Activated T-cell treated with anti-CD3 and anti-CD28 coated beads for 48 hours (primary cell): ENCODE data around the gene PTRHD1.

Experiments used
- DNase-seq: peaks from one replicate; pipeline ENCODE4 v3.0.0-alpha.2; 2020; ENCODE audit warnings: low read depth

PTRHD1 gene

DNA sequence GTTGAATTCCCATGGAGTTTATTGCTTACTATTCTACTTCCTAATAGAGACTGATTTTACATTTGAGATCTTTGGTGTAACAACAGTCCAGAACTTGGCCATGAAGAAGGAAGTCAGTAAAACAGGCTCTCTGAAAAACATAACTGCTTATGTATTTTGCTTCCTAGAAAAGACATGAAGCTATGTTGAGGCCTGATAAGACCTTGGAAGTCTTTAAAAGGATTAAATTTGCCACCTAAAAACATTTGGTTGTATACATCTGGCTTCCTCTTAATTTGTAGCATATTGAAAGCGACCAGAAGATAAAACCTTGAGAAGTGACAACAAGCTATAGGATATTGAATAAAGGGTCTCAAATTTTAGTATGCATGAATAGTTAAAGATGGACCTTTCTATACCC is 36.4 kb downstream of the PTRHD1 start:
- DNase-seq: no peak

DNA sequence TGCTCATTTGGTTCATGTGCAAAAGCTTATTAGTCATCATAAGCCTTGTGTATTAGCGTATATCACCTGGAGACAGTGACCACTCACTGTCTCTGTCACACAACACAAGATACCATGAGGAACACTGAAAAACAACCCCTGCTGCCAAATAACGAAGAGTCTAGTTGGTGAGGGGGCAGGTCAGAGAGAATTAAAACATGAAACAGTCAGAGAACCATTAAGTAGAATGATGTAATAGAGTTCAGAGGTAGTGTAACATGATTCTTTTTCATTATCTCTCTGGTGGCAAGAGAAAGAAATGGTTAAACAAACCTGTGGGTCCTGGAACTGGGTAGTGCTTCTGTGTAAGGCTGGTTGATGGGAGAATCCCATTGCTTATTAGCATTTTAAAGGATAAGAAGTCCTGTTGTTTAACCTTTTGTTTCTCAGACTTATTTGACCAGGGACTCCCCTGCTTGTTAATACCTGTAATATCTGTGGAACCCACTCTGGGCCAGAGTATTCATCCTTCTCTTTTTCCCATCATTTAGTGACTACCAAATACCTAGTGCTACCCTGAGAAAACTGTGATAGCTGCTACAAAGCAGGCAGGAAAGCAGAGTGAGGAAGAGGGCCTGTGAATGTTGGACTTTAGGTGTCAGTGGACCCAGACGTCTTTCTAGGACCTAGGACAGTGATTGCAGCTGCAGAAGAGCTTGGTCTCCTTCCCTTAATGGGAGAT is 38.0 kb downstream of the PTRHD1 start:
- DNase-seq: no peak

DNA sequence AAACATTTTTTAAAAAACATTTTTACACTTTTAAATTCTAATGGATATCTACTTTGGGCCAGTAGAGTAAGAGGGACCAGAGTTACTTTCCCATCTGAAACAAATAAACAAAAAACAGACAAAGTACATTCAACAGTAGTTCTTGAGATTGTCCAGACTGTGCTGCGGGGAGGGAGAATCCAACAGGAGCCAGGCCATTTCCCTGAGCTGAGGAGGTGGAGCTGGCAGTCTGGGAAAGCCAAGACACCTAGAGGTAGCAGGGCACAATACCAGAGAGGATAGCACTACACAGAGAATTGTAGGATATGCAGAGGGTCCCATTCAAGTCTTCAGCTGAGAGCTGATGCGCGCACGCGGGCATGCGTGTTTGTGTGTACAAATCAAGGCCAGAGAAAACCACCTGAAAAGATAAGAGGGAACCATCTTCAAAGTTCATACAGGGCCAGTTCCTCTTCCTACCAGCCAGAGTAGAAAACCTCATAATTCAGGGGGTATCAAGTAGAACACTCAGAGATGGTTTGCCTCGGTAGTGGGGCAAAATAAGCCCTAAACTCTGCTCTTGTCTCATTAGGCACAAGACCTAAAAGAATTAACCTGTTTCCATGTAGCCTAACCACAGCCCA is 44.0 kb downstream of the PTRHD1 start:
- DNase-seq: no peak

- no peak for DNase-seq
Measured at GRCh38 chr2:24747299-24747698, 45.9 kb downstream of the PTRHD1 start.

DNA sequence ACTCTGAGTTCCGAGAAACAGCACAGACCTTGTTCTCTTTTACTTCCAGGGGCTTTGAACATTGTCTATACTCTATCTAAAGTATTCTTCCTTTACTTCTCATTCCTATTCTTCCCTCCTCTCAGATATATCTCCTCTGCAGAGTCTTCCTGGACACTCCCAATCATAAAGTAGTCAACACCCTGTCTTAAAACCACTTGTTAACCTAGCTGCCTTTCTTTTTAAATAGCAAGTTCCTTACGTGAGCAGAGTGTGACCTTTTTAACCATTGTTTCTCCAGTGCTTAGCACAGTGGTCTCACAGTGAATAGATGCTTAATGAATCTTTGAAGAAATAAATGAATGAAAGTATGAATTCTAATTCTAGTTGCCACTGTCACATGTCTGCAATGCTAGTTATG is 47.4 kb downstream of the PTRHD1 start:
- DNase-seq: no peak

DNA sequence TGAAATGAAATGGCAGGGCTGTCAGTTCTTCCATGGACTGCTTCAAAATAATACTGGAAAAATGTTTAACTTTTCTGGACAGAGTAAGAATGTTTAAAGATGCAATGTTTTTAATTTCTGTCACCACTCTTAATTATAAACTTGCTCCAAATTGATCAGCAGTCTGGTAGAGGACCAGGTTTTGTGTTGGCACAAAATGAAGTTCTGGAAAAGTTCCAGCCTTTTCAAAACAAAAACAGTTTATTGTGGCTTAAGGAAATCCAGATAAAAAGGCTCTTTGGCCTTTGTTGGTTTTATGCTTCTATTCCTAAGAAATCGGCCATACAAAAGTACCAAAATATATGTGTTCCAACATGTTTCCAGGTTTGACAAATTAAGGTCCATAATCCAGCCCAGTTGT is 48.8 kb downstream of the PTRHD1 start:
- no peak for DNase-seq

DNA sequence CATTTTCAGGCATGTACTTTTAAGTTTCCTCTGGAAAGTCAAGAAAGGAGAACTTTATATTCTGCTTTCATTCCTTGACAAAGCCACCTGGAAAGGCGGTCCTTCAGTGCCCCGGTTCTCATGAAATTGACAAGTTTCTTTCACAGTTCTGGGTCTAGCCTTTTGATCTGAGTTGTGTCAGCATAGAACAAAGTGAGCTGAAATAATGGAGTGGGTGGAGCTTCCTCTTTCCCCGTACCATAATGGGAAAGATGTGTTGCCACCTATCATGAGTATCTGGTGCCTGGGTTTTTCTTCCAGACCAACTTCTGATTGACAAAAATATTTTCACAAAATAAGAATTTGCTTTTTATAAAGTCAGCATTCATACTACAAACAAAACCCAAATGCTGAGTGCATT is 49.3 kb downstream of the PTRHD1 start:
- no peak for DNase-seq

DNA sequence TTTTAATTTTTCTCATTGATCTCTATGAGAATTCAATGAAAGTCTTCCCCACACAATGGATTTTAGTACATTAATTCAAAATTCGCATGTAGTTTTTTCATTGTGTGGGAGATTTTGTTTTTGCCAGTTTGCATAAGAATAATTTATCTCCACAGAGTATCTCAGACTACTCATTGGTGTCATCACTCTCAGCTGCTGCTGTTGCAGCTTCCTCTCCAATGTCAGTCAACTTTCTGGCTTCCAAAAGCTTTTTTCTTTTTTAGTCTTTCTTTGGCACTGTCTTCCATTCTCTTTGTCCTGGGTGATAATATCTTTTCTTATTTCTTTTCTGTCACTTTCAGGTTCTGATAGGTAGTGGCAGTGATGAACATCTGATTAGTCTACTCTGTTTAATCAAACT is 50.5 kb downstream of the PTRHD1 start:
- DNase-seq: no peak

DNA sequence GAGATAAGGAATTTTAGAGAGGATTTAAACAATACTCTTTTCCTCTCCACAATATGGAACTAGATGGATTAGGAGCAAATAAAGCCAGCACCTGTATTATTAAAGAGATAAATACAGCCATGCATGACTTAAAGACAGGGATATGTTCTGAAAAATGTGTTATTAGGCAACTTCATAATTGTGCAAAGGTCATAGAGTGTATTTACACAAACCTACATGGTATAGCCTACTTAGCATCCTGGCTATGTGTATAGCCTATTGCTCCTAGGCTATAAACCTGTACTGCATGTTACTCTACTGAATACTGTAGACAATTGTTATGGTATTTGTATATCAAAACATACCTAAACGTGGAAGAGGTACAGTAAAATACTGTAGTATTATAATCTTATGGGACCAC is 53.0 kb downstream of the PTRHD1 start:
- no peak for DNase-seq
